ENCODE data around the gene NUBPL.
A peak's percentile ranks its signal among the peaks of the same experiment; 100 is the strongest.
"Not testable (repeated sequence)": the region's sequence is repeated elsewhere in the genome, so short reads cannot be mapped to it uniquely, and the experiment has no call there.

Gene NUBPL

DNA sequence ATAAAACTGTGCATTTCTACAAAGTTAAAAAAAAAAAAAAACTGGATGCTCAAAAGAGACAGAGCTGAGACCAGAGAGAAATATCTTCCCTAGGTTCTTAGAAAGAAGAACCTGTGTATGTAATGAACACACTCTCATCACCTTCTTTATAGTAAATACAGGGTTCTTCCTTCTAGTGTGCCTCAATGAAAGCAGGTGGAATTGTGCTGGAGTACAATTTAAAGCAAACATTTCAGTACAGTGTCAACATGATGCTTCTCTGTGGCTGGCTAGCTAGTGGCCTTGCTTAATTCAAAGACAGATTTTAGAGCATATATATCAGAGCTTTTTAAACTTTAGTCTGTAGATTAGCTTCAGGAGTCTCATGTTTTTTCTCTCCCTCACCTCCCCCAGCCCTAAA, 266.1 kb downstream of the NUBPL start:
- Mint-ChIP-seq H3K27me3 (no peaks in the 10 kb centered on the region), H3K4me3 (no peak overlapping the region), H3K4me1 (no peaks in the 10 kb centered on the region), H3K27ac (no peak overlapping the region), H3K9me3 (no peaks in the 10 kb centered on the region)
- ATAC-seq = no peak
- no peak for DNase-seq

DNA sequence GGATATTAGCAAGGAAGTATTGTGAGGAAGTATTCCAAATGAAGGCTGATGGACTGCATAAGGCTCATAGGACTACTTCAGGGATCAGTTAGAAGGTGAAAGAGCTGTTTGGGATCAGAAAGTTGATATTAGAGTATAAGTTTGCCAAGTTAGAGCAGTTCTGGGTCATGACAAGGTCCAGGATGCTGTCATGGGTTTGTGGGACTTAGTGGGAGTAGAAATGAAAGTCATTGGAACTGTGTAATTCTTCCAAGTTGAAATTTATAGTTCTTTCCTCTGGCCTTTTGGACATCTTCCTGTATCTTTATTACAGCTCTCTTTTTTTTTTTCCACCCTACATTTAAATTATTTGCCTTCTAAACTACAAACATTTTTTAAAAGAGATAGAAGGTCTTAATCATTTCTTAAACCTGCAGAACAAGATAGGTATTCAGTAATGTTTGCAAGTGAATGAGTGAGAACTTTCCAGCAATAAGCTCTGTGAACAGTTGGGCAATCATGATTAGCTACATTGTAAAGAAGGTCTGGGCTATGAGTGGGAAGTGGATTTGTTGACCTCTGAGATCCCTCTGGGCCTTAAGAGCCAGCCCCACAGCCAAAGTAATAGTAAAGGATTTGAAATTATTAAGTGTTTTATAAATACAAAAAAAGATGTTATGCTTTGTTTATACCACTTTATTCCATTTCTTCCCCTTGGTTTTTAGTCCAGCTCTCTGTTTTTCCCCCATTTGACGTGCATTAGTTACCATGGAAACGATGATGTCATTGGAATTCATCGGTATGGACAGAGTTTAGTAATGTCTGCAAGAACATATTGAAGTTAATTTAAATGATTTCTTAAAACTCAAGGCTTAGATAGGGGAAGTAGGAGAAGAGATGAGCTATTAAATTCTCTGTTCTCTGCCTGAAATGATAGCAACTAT, 268.0 kb downstream of the NUBPL start:
- H3K4me1 Mint-ChIP-seq = no peaks in the 10 kb centered on the region
- H3K4me3 Mint-ChIP-seq = no peak overlapping the region
- H3K9me3 Mint-ChIP-seq = no peaks in the 10 kb centered on the region
- peak overlapping the region in 1 of 2 donors; percentile 16 for H3K27ac Mint-ChIP-seq
- no peaks in the 10 kb centered on the region for H3K27me3 Mint-ChIP-seq
- ATAC-seq = no peak
- DNase-seq = no peak

DNA sequence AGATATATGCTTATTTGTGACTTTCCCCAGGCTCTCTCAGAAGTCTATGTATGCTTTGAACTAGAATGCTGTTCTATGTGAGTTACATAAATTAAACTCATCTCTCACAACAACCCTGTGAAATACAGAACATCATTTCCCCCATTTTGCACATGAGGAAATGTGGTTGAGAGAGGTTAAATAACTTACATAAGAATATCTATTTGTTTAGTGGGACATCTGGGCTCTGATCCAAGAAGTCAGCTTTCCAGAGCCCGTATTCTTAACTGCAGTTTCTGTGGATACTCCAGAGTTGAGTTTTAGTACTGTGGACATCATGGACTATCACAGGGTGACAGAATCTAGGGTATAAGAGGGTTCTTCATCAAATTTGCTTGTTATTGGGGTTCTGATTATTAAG, 273.4 kb downstream of the NUBPL start:
- H3K4me3 Mint-ChIP-seq = no peak overlapping the region
- H3K4me1 Mint-ChIP-seq = no peaks in the 10 kb centered on the region
- H3K9me3 Mint-ChIP-seq = no peaks in the 10 kb centered on the region
- H3K27ac Mint-ChIP-seq = peak overlapping the region in 1 of 2 donors; percentile 34
- DNase-seq = no peak
- no peaks in the 10 kb centered on the region for H3K27me3 Mint-ChIP-seq
- ATAC-seq = no peak

DNA sequence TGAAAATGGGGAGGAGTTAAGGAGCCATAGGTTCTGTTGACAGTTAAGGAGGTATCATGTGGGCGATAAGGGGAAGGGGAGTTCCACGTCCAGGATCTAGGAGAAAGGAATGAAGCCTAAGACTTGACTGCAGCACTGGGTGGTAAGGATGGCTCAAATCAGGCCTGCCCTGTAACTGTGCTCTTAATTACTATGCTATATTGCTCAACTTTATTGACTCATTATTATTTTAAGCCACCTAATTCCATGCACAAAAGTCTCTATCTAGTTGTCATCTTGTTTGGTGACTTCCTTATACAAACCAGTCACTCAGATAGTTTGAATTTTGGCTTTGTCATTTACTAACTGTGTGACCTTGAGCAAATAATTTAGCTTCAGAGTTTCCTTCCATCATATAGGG, 273.8 kb downstream of the NUBPL start:
- Mint-ChIP-seq H3K9me3 (no peaks in the 10 kb centered on the region), H3K27ac (peak overlapping the region in 1 of 2 donors; percentile 34), H3K4me3 (no peak overlapping the region), H3K27me3 (no peaks in the 10 kb centered on the region), H3K4me1 (no peaks in the 10 kb centered on the region)
- no peak for DNase-seq
- ATAC-seq = no peak

- H3K27ac Mint-ChIP-seq = peak overlapping the region in 1 of 2 donors; percentile 27
- no peaks in the 10 kb centered on the region for H3K27me3 Mint-ChIP-seq
- no peaks in the 10 kb centered on the region for H3K4me1 Mint-ChIP-seq
- H3K4me3 Mint-ChIP-seq = no peak overlapping the region
- H3K9me3 Mint-ChIP-seq = no peaks in the 10 kb centered on the region
- DNase-seq (no peak), ATAC-seq (no peak)
Observed at GRCh38 chr14:31837031-31837430, 275.8 kb downstream of the NUBPL start.

DNA sequence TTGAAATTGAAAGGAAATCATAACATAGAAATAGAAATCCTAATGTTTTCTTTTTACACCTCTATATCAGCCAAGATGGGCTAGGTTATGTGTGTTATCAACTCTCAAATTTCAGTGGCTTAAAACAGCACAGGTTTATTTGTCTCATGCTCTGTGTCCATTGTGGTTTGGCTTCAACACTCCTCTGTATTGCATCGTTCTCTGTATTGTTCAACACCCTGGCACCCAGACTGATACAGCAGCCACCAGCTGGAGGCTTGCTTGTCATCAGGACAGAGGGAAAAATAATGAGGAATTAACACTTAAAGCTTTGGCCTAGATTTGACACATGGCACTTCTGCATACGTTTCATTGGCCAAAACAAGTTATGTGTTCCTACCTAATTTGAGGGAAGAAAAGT, 281.7 kb downstream of the NUBPL start:
- ATAC-seq (no peak), DNase-seq (no peak)
- no peaks in the 10 kb centered on the region for H3K4me1 Mint-ChIP-seq
- H3K27ac Mint-ChIP-seq = no peak overlapping the region
- no peaks in the 10 kb centered on the region for H3K27me3 Mint-ChIP-seq
- no peaks in the 10 kb centered on the region for H3K9me3 Mint-ChIP-seq
- H3K4me3 Mint-ChIP-seq = no peak overlapping the region

DNA sequence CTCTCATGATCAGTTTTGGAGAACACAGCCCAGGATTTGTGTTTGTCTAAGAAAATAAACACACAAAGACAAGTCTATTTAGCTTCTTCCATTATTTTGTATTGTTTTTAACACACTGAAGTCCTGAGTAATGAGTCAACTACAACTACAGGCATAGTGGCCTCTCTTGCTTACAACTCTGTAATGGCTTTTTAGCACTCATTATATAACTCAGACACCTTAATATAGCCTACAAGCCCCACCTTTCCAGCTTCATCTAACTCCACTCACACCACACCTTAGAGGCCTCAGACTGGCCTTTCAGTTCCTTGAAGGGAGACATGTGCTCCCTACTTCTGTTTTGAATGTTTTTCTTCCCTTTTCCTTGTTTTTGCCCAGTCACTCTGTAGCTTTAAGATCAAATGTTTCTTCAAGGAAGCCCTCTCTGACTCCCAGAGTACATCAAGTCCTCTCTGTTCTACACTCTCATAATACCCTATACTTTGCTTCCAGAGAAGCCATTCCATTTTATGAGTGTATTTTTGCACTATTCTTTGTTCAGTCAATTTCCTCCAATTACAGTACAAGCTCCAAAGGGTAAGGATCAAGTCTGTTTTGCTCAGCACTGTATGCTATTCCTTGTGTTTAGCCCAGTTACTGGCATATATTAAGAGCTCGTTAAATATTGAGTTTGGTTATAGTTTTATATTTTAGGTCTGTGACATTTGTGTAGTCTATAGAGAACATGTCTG, 282.3 kb downstream of the NUBPL start:
- no peaks in the 10 kb centered on the region for H3K9me3 Mint-ChIP-seq
- DNase-seq (no peak), ATAC-seq (no peak)
- H3K27ac Mint-ChIP-seq = peak overlapping the region in 1 of 2 donors; percentile 20
- no peaks in the 10 kb centered on the region for H3K4me1 Mint-ChIP-seq
- H3K27me3 Mint-ChIP-seq = no peaks in the 10 kb centered on the region
- no peak overlapping the region for H3K4me3 Mint-ChIP-seq

DNA sequence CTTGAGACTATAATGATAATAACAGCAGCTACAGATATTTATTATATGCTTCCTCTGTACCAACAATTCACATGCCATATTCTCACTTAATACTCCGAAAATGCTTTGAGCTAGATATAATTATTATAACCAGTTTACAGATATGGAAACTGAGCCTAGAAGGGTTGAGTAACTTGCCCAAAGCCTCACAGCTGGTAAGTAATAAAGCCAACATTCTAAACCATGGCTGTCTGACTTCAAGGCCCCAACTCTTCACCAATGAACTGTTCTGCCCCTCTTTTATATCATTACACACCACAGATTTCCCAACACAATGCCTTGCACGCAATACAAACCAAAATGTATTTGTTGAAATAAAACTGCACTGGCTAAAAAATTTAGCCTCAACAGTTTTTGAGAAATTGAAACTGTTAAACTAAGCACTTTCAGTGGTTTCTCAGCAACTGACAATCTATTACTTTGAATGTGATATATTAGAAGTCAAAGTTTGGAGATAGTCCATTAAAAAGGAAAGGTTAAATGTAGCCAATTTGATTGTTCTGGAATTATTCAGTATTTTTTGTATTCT, 293.4 kb downstream of the NUBPL start:
- Mint-ChIP-seq H3K4me3 (no peak overlapping the region), H3K9me3 (peaks cover 0 to 17% of the 10 kb centered on the region in 2 donors), H3K27me3 (no peaks in the 10 kb centered on the region), H3K27ac (no peak overlapping the region), H3K4me1 (no peaks in the 10 kb centered on the region)
- no peak for DNase-seq
- ATAC-seq = no peak

DNA sequence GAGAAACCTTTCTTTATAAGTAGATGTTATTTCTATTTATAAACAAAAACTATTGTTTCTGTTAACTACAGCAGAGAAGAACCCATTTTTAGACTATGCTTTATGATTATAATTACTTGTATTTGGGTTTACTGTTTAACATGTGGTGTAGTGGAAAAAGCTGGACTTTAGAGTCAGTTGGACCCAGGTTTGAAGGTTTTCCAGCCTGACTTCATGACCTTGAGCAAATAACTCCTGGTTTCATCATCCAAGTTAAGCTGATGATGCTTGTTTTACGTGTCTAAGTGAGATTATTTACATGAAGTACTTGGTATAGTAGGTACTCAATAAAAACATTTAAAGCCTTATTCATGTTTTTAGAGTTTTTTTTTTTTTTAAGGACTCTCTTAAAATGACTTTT, 294.1 kb downstream of the NUBPL start:
- Mint-ChIP-seq H3K27me3 (no peaks in the 10 kb centered on the region), H3K4me1 (no peaks in the 10 kb centered on the region), H3K27ac (no peak overlapping the region), H3K9me3 (peaks cover 0 to 17% of the 10 kb centered on the region in 2 donors), H3K4me3 (no peak overlapping the region)
- DNase-seq = no peak
- ATAC-seq = no peak

DNA sequence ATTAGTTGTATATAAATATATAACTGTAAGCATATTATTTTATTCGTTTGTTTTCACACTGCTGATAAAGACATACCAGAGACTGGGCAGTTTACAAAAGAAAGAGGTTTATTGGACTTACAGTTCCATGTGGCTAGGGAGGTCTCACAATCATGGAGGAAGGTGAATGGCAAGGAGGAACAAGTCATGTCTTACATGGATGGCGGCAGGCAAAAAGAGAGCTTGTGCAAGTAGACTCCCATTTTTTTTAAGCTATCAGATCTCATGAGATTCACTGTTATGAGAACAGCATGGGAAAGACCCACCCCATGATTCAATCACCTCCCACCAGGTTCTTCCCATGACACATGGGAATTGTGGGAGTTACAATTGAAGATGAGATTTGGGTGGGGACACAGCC, 294.8 kb downstream of the NUBPL start:
- H3K27ac Mint-ChIP-seq, H3K27me3 Mint-ChIP-seq, DNase-seq, H3K4me3 Mint-ChIP-seq, H3K4me1 Mint-ChIP-seq, ATAC-seq: not testable (repeated sequence)
- peaks cover 0 to 17% of the 10 kb centered on the region in 2 donors for H3K9me3 Mint-ChIP-seq

- Mint-ChIP-seq H3K9me3 (peaks cover 8 to 19% of the 10 kb centered on the region in 2 donors), H3K27me3 (no peaks in the 10 kb centered on the region), H3K4me3 (no peak overlapping the region), H3K4me1 (no peaks in the 10 kb centered on the region), H3K27ac (no peak overlapping the region)
- ATAC-seq (no peak), DNase-seq (no peak)
Observed at GRCh38 chr14:31858868-31859267, 297.7 kb downstream of the NUBPL start.

DNA sequence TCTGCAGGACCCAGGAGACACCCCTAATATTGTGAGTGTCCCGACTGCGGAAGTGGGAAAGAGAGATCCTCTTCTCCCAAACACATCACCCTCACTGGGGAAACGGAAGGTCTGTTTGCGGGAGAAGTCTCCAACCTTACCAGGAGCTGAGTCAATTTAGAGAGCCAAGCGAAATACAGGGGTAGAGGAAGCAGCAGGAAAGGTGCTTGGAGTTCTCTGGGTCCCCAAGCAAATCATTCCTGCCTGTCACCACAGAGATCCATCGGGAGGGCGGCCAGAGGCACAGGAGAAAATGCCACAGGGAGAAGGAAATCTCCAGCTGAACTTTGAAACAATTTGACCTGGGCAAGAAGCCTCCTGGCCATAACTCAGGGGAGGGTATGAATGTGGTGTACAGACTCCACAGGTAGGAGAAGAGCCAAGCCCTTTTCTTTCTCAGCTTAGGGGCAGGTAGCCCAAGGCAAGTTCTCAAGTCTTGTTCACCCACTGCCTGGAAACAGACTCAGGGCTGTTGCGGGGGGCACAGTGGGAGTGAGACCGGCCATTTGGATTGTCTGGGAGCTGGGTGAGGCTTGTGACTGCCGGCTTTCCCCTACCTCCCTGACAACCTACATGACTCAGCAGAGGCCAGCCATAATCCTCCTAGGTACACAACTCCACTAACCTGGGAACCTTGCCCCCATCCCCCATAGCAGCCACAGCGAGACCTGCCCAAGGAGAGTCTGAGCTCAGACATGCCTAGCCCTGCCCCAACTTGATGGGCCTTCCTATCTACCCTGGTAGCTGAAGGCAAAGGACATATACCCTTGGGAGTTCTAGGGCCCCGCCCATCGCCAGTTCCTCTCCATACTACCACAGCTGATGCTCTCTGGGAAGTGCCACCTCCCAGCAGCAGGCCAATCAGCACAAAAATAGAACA, 304.0 kb downstream of the NUBPL start:
- Mint-ChIP-seq H3K4me3 (no peak overlapping the region), H3K9me3 (peaks cover 56 to 58% of the 10 kb centered on the region in 2 donors), H3K4me1 (peaks cover 7% of the 10 kb centered on the region), H3K27me3 (no peaks in the 10 kb centered on the region), H3K27ac (peak overlapping the region in 1 of 2 donors; percentile 93)
- DNase-seq (no peak), ATAC-seq (no peak)

GRCh38 chr14:31867570-31867969, 306.4 kb downstream of the NUBPL start:
- no peaks in the 10 kb centered on the region for H3K27me3 Mint-ChIP-seq
- no peak overlapping the region for H3K27ac Mint-ChIP-seq
- DNase-seq (no peak), ATAC-seq (no peak)
- H3K4me3 Mint-ChIP-seq = no peak overlapping the region
- H3K9me3 Mint-ChIP-seq = peaks cover 57 to 66% of the 10 kb centered on the region in 2 donors
- H3K4me1 Mint-ChIP-seq = peaks cover 7% of the 10 kb centered on the region

- peaks cover 57 to 66% of the 10 kb centered on the region in 2 donors for H3K9me3 Mint-ChIP-seq
- not testable (repeated sequence) for H3K4me3 Mint-ChIP-seq, H3K27ac Mint-ChIP-seq, H3K27me3 Mint-ChIP-seq, DNase-seq, ATAC-seq, H3K4me1 Mint-ChIP-seq
Observed at GRCh38 chr14:31868096-31868495, 306.9 kb downstream of the NUBPL start.

DNA sequence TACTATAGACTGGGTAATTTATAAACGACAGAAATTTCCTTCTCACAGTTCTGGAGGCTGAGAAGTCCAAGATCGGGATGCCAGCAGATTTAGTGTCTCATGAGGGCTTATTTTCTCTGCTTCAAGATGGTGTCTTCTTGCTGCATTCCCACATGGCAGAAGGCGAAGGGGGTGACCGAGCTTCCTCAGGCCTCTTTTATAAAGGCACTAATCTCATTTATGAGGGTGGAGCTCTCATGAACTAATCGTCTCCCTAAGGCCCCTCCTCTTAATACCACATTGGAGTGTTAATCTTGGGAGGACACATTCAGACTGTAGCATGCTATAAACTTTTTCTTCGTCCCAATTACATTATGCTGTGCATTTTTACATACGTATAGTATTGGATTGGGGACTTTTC, 315.5 kb downstream of the NUBPL start:
- no peak for ATAC-seq
- Mint-ChIP-seq H3K4me1 (no peaks in the 10 kb centered on the region), H3K4me3 (no peak overlapping the region), H3K9me3 (peaks cover 3 to 15% of the 10 kb centered on the region in 2 donors), H3K27me3 (no peaks in the 10 kb centered on the region), H3K27ac (no peak overlapping the region)
- no peak for DNase-seq

Measured in stimulated activated naive CD8-positive, alpha-beta T cell treated with anti-CD3 and anti-CD28 coated beads, Interleukin-15, amount 100 ng/mL, for 72 hours (primary cell).